ENCODE data around the gene ATG7.
"Not testable (repeated sequence)": the region's sequence is repeated elsewhere in the genome, so short reads cannot be mapped to it uniquely, and the experiment has no call there.

Gene ATG7

DNA sequence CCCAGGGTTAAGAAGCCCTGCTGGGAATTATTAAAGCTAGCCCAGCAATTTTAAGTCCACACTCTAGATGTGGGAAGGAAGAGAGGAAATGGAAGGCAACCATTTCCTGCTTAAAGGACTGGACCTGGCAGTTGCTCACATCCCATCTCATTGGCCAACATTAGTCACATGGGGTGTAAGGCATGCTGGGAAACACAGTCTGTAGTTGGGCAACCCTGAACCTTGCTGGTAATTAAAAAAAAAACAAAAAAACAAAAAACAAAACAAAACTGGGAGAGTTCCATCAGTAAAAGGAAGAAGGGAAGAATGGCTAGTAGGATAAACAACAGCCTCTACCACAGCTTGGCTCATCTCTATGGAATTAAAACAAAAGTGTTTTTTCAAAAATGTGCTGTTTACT is 235.5 kb downstream of the ATG7 start:
- H3K27ac ChIP-seq = peak overlapping the region; percentile 76

DNA sequence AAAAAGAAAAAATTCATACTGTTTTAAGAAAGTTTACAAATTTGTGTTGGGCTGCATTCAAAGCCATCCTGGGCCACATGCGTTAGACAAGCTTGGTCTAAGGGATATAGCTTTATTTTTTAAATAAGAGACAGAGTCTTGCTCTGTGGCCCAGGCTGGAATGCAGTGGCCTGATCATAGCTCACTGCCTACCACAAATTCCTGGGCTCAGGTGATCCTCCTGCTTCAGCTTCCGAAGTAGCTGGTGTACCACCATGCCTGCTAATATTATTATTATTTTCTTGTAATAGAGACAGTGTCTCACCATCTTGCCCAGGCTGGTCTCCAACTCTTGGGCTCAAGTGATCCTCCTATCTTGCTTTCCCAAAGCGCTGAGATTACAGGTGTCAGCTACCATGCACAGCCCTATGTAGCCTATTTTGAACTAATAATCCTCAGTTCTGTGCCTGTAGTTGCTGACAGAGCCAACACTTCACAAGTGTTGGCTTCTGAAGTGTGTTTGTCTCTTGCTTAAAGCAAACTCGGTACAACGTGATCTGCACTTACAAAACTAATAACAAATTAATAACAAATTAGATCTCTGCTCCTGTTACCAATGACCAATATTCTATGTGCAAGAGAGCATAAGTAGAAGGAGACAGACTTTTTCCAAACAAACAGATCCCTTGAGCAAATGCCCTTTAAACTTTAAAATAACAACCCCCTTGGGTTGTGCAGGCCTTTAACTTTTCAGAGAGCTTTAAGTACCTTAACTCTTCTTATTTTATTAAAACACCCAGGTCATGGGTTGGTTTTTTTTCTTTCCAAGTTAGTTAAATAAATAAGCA is 236.4 kb downstream of the ATG7 start:
- H3K27ac ChIP-seq = peak overlapping the region; percentile 76
- TF ChIP-seq, protein P1, sequence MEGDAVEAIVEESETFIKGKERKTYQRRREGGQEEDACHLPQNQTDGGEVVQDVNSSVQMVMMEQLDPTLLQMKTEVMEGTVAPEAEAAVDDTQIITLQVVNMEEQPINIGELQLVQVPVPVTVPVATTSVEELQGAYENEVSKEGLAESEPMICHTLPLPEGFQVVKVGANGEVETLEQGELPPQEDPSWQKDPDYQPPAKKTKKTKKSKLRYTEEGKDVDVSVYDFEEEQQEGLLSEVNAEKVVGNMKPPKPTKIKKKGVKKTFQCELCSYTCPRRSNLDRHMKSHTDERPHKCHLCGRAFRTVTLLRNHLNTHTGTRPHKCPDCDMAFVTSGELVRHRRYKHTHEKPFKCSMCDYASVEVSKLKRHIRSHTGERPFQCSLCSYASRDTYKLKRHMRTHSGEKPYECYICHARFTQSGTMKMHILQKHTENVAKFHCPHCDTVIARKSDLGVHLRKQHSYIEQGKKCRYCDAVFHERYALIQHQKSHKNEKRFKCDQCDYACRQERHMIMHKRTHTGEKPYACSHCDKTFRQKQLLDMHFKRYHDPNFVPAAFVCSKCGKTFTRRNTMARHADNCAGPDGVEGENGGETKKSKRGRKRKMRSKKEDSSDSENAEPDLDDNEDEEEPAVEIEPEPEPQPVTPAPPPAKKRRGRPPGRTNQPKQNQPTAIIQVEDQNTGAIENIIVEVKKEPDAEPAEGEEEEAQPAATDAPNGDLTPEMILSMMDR (conservative IDR thresholded peaks at IDR 0.05) = no peak

More for the DNA sequence above, 235.5 kb downstream of the ATG7 start:
- TF ChIP-seq, protein P1 (conservative IDR thresholded peaks at IDR 0.05) = no peak

DNA sequence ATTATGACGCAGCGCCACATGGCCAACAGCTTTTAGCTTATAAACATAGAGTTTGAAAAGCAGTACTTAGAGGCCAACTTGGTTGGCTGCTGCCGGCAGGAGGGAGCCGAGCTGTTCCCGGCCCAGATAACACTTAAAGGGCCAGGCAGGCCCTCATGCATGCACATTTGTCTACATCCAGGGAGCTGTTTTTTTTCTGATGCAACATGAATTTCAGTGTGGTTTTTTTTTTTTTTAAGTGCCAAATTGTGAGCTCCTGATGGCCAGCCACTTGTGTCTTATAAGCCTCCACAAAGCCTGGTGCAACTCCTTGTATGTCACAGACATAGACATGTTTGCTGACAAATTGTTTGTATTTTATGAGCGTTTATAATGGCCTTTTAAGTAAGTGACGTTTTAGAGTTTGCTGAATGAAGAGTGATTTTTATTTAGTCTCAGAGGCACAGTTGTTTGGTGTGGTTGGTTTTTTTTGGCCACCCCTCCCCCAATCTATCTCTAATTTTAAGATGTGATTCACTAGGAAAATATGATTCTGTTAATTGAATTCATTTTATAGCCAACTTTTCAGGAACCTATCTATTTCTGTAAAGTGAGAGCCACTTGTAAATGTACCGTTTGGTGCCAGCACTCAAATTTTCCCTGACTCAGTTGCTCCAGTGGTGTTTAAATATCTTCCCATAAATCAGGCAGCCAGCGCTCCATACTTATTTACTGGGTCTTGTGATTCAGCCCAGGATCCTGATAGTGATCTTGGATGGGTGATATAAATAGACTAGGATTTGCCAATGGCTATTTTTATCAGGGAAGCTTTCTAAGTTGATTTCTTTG is 237.2 kb downstream of the ATG7 start:
- H3K27ac ChIP-seq = peak overlapping the region; percentile 76
- TF ChIP-seq, protein P1 (conservative IDR thresholded peaks at IDR 0.05) = no peak

DNA sequence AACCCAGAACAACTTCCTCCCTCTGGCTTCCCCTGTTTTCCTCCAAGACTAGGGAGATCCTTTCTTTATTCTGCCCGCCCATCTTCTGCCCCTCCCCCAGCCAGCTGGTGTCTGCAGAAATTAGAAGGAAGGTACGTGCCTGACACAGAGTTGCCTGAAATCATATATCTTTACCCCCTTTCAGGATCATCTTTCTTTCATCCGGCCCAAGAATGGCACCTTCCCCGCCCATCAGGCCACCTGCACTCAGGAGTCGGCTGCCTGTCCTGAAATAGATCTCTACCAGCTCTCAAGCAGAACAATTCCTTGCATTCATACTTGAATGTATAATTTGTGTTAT is 237.8 kb downstream of the ATG7 start:
- TF ChIP-seq, protein P1 (conservative IDR thresholded peaks at IDR 0.05) = no peak
- H3K27ac ChIP-seq = peak overlapping the region; percentile 76

DNA sequence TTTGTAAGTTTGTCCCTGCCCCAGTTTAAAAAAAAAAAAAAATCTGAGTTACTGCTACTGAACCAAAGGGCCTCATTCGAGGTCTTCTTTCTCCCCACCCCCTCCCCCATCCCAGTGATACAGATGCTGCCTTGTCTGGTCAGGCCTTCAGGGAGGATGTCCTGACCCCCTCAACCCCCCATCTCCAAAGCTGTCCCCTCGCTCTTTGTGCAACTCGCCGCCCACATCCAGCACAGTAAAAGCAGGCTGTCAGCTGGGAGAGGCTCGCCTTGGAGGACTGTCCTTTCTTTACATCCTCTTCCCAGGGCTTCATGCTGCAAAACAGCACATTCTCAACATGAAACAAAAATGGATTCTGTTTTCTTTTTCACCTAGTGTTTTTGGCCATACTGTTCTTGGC is 238.2 kb downstream of the ATG7 start:
- H3K27ac ChIP-seq = peak overlapping the region; percentile 76

DNA sequence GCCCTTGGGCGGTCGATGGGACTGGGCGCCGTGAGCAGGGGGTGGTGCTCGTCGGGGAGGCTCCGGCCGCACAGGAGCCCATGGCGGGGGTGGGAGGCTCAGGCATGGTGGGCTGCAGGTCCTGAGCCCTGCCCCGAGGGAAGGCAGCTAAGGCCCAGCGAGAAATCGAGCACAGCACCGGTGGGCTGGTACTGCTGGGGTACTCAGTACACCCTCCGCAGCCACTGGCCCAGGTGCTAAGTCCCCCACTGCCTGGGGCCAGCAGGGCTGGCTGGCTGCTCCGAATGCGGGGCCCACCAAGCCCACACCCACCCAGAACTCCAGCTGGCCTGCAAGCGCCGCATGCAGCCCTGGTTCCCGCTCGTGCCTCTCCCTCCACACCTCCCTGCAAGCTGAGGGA is 239.4 kb downstream of the ATG7 start:
- H3K27ac ChIP-seq = not testable (repeated sequence)

More for the DNA sequence above, 238.2 kb downstream of the ATG7 start:
- TF ChIP-seq, protein P1 (conservative IDR thresholded peaks at IDR 0.05) = no peak

DNA sequence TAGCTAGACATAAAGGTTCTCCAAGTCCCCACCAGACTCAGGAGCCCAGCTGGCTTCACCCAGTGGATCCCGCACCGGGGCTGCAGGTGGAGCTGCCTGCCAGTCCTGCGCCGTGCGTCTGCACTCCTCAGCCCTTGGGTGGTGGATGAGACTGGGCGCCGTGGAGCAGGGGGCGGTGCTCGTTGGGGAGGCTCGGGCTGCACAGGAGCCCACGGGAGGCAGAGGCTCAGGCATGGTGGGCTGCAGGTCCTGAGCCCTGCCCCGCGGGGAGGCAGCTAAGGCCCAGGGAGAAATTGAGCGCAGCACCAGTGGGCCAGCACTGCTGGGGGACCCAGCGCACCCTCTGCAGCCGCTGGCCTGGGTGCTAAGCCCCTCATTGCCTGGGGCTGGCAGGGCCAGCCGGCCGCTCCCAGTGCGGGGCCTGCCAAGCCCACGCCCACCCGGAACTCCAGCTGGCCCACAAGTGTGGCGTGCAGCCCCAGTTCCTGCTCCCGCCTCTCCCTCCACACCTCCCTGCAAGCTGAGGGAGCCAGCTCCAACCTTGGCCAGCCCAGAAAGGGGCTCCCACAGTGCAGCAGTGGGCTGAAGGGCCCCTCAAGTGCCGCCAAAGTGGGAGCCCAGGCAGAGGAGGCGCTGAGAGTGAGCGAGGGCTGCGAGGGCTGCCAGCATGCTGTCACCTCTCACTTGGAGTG is 241.1 kb downstream of the ATG7 start:
- peak overlapping the region; percentile 35; the same call in 1 of the 2 replicates for H3K27ac ChIP-seq

DNA sequence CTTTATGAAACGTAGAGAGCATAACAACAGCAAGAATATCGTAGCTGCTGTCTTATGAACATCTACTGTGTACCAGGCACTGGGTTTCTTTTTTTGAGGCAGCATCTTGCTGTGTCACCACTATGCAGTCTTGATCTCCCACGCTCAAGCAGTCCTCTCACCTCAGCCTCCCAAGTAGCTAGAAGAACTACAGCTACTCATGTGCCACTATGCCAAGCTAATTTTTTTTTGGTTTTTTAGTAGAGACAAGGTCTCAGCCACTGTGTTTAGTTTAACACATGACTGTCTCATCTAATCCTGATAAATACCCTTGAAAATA is 241.6 kb downstream of the ATG7 start:
- peak overlapping the region; percentile 35; the same call in 1 of the 2 replicates for H3K27ac ChIP-seq
- TF ChIP-seq, protein P1 (conservative IDR thresholded peaks at IDR 0.05) = no peak

All from VCaP (cell line).